ENCODE results near the gene PTGIR. TPM values are rescaled to one million over a fixed set of nuclear protein-coding genes. Genes with fewer than 3 reads are reported as not detected.

PTGIR gene
- total RNA-seq, 1 experiment from 2014 or later: 0.24 TPM

DNA sequence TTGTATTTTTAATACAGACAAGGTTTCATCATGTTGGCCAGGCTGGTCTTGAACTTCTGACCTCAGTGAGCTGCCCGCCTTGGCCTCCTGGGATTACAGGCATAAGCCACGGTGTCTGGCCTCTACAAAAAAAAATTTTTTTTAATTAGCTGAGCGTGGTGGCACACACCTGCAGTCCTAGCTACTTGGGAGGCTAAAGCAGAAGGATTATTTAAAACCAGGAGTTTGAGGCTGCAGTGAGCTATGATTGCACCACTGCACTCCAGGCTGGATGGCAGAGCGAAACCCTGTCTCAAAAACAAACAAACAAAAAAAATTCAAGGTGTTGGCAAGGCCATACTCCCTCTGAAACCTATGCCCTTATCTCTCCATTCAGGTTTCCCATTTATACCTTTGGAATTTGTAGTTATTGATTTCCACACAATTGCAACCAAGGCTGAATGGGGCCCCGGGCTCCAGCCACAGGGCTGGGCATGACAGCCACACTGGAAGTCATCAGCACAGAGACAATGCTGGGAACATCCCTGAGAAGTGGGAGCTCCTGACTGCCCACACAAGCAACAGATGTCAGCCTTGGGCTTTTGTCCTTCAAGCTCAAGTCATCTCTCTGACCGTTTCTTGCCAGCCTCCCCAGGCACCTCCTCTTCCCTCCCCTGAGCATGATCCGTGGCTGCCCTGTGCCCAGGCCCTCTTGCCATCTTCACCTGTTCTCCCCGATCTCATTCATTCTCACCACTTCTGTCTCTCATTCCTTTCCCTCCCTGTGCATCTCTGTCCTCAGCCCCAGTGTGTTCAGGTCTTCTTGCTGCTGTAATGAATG is 51.0 kb downstream of the PTGIR start:
- Mint-ChIP-seq H3K9me3 (no peaks in the 10 kb centered on the region), H3K4me3 (no peak overlapping the region), H3K4me1 (peaks cover 6% of the 10 kb centered on the region; the same call in 1 of the 2 replicates), H3K27me3 (ENCODE audit: low read depth) (peaks cover 10% of the 10 kb centered on the region), H3K36me3 (no peaks in the 10 kb centered on the region), H3K27ac (no peak overlapping the region; the same call in 1 of the 2 replicates)
- POLR2A ChIA-PET: no interaction called here
- CTCF ChIA-PET: interaction anchor here (0.6 to 1.5 kb wide), 4 partner anchors 31 to 77 kb away, joined by 3 to 5 read pairs (median 4); no protein-coding TSS in a partner anchor
- no peak for ATAC-seq
- TF ChIP-seq, protein P1, sequence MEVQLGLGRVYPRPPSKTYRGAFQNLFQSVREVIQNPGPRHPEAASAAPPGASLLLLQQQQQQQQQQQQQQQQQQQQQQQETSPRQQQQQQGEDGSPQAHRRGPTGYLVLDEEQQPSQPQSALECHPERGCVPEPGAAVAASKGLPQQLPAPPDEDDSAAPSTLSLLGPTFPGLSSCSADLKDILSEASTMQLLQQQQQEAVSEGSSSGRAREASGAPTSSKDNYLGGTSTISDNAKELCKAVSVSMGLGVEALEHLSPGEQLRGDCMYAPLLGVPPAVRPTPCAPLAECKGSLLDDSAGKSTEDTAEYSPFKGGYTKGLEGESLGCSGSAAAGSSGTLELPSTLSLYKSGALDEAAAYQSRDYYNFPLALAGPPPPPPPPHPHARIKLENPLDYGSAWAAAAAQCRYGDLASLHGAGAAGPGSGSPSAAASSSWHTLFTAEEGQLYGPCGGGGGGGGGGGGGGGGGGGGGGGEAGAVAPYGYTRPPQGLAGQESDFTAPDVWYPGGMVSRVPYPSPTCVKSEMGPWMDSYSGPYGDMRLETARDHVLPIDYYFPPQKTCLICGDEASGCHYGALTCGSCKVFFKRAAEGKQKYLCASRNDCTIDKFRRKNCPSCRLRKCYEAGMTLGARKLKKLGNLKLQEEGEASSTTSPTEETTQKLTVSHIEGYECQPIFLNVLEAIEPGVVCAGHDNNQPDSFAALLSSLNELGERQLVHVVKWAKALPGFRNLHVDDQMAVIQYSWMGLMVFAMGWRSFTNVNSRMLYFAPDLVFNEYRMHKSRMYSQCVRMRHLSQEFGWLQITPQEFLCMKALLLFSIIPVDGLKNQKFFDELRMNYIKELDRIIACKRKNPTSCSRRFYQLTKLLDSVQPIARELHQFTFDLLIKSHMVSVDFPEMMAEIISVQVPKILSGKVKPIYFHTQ (CRISPR knock-in tag; IDR thresholded peaks at IDR 0.05): no peak
- TF ChIP-seq, protein P2, sequence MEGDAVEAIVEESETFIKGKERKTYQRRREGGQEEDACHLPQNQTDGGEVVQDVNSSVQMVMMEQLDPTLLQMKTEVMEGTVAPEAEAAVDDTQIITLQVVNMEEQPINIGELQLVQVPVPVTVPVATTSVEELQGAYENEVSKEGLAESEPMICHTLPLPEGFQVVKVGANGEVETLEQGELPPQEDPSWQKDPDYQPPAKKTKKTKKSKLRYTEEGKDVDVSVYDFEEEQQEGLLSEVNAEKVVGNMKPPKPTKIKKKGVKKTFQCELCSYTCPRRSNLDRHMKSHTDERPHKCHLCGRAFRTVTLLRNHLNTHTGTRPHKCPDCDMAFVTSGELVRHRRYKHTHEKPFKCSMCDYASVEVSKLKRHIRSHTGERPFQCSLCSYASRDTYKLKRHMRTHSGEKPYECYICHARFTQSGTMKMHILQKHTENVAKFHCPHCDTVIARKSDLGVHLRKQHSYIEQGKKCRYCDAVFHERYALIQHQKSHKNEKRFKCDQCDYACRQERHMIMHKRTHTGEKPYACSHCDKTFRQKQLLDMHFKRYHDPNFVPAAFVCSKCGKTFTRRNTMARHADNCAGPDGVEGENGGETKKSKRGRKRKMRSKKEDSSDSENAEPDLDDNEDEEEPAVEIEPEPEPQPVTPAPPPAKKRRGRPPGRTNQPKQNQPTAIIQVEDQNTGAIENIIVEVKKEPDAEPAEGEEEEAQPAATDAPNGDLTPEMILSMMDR (IDR thresholded peaks at IDR 0.05): no peak
- TF ChIP-seq NFATC4 (CRISPR knock-in tag; IDR thresholded peaks at IDR 0.05): no peak
- TF ChIP-seq NFE2L1 (CRISPR knock-in tag; IDR thresholded peaks at IDR 0.05): no peak
- TF ChIP-seq, protein P3, sequence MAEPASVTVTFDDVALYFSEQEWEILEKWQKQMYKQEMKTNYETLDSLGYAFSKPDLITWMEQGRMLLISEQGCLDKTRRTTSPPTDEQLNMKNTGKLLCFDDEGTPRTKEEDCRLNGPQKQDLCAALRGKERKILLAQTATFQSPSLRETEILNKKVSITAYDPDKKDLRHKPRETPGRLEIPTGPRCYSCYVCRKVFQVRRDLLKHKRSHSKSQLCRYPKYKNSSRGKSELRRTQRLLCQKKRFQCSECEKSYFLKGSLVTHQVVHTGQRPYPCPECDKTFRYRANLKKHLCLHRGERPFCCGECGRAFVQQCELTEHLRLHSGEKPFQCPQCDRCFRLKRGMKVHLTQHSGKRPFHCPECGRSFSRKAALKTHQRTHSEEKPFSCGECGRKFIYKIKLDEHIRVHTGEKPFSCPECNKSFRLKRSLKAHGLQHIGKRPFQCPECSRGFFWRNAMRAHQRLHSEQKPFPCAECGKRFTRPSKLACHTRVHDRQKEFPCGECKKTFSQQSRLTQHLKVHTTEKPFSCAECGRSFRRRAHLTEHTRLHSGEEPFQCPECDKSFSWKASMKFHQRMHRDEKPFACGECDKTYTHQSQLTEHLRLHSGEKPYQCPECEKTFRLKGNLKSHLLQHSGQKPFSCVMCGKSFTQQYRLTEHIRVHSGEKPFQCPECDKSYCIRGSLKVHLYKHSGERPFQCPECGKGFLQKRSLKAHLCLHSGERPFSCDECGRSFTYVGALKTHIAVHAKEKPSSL (CRISPR knock-in tag; conservative IDR thresholded peaks at IDR 0.05): no peak
- TF ChIP-seq SOX15 (CRISPR knock-in tag; IDR thresholded peaks at IDR 0.05): no peak
- TF ChIP-seq, protein P4, sequence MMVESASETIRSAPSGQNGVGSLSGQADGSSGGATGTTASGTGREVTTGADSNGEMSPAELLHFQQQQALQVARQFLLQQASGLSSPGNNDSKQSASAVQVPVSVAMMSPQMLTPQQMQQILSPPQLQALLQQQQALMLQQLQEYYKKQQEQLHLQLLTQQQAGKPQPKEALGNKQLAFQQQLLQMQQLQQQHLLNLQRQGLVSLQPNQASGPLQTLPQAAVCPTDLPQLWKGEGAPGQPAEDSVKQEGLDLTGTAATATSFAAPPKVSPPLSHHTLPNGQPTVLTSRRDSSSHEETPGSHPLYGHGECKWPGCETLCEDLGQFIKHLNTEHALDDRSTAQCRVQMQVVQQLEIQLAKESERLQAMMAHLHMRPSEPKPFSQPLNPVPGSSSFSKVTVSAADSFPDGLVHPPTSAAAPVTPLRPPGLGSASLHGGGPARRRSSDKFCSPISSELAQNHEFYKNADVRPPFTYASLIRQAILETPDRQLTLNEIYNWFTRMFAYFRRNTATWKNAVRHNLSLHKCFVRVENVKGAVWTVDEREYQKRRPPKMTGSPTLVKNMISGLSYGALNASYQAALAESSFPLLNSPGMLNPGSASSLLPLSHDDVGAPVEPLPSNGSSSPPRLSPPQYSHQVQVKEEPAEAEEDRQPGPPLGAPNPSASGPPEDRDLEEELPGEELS (CRISPR knock-in tag; IDR thresholded peaks at IDR 0.05): no peak
- TF ChIP-seq ZNF423 (CRISPR knock-in tag; IDR thresholded peaks at IDR 0.05): no peak
- TF ChIP-seq, protein P5, sequence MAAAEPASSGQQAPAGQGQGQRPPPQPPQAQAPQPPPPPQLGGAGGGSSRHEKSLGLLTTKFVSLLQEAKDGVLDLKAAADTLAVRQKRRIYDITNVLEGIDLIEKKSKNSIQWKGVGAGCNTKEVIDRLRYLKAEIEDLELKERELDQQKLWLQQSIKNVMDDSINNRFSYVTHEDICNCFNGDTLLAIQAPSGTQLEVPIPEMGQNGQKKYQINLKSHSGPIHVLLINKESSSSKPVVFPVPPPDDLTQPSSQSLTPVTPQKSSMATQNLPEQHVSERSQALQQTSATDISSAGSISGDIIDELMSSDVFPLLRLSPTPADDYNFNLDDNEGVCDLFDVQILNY (CRISPR knock-in tag; IDR thresholded peaks at IDR 0.05): no peak
- no peak for TF ChIP-seq RORB (CRISPR knock-in tag; IDR thresholded peaks at IDR 0.05)
- no peak for TF ChIP-seq FOXP1 (CRISPR knock-in tag; IDR thresholded peaks at IDR 0.05; ENCODE audit: borderline replicate concordance)
- no peak for TF ChIP-seq NFYB (CRISPR knock-in tag; conservative IDR thresholded peaks at IDR 0.05; ENCODE audit: low read depth)
- TF ChIP-seq SMAD3 (CRISPR knock-in tag; IDR thresholded peaks at IDR 0.05; ENCODE audit: borderline replicate concordance): no peak
- TF ChIP-seq ATF1 (CRISPR knock-in tag; IDR thresholded peaks at IDR 0.05): no peak
- TF ChIP-seq, protein P6, sequence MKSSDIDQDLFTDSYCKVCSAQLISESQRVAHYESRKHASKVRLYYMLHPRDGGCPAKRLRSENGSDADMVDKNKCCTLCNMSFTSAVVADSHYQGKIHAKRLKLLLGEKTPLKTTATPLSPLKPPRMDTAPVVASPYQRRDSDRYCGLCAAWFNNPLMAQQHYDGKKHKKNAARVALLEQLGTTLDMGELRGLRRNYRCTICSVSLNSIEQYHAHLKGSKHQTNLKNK (CRISPR knock-in tag; IDR thresholded peaks at IDR 0.05): no peak
- TF ChIP-seq, protein P7, sequence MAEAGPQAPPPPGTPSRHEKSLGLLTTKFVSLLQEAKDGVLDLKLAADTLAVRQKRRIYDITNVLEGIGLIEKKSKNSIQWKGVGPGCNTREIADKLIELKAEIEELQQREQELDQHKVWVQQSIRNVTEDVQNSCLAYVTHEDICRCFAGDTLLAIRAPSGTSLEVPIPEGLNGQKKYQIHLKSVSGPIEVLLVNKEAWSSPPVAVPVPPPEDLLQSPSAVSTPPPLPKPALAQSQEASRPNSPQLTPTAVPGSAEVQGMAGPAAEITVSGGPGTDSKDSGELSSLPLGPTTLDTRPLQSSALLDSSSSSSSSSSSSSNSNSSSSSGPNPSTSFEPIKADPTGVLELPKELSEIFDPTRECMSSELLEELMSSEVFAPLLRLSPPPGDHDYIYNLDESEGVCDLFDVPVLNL (CRISPR knock-in tag; IDR thresholded peaks at IDR 0.05; ENCODE audit: borderline replicate concordance, low read depth): no peak
- DNase-seq (ENCODE audit: low spot score): no peak
